Germinal center (tissue), 1 donor: Measurements from ENCODE around the gene KLHL29.

Experiments used
- DNase-seq: peaks from one replicate; pipeline ENCODE4 v3.0.0; 2012; ENCODE audit warnings: mixed read lengths, low spot score

The KLHL29 gene

DNA sequence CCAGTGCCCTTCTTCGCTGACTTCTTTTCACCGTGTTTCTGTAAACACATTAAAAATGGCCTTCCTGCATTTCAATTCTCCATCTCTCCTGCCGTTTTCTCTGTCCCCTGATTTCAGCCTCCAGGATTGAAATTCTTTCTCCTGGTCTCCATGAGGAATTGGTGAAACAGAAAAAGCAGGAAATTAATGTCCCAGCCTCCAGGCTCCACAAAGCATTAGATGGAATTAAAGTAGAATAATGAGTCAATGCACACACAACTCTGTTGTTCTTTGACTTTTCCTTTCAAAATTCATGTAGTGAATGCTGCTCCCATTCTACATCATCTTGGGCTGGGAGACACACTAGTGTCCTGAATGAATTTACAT, 209.5 kb downstream of the KLHL29 start:
- DNase-seq = no peak

DNA sequence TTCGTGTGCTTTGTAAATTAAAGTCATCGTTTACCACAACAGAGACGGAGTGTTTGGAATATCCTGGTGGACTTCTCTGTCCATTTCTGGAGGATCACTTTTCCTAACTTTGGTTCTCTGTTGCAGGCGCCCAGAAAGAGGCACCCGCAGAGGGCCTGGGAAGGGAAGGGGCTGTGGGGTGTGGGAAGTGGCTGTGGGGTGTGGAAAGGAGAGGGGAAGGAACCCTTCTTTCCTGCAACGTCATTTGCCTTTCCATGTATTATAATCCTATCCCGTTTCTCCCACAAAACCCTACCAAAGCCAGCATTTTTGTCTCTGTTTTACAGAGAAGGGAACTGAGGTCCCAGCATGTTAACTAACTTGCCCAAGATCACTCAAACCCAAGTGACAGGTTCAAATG, 210.0 kb downstream of the KLHL29 start:
- DNase-seq = no peak

DNA sequence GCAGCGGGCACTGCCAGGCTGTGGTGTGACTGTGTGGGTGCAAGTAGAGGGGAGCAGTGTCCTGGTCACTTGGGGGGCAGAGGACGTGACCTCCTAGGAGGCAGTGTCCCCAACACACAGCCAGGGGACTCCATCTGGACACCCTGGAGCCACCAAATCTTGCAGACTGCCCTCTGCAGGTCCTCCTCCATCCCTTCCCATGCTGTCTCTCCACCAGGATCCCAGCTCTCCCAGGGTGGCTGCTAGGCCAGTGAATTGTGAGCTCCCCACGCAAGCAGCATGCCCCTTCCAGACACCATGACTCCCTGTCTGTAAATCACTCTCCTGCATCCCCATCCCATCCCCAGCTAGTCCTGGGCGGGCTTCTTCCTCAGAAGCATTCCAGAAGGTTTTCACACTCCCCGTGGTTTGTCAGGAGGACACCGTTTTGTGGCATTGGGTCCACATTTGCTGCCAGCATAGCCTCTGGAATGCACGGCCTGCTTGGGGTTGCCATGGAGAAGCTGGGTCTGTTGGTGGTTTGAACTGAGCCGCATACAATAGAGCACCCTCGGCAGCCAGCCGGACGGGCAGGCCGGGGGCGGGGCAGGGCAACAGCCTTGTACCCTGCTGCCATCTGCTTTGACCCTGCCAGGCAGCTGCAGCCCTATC, 210.7 kb downstream of the KLHL29 start:
- DNase-seq = no peak

DNA sequence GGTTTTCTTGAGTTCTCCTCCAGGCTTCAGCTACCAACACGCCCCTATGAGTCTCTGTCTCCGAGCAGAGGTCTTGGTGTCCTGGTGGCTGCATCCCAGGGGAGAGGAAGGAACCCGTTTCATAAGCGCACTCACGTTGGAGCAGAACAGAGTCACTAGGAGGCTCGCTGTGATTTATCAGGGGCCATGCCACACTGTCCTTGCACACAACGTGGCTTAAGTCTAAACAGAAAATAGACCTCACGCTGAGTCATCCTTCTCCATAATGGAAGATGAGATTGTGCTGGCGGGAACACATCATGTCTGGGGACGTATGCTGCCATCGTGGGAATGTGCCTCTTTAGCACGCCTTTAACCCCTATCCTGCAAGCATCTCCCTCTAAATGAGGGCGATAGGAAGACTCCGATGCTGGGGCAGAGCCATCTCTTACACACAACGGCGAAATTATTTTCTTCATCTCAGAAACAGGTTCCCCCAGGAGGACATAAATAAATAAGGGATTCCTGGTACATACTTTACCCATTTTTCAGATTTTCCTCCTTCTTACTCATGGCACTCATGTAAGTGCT, 211.4 kb downstream of the KLHL29 start:
- DNase-seq = no peak

DNA sequence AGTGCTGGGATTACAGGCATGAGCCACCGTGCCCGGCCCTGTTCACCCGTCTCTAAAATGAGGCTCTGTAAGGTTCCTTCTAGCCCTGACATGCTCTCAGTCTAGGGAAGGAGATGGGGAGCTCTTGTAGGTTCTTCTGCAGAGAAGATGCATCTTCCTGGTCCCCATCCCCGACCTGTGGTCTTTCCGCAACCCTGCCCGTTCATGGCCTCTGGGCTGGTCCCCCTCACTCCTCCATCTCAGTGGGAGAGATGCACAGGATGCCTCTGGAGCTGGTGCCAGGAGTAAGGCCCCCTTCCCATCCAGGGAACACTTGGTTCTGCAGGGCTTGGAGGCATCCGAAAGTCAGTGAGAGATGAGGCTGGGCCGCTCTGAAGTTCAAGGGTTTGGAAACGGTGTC, 212.7 kb downstream of the KLHL29 start:
- DNase-seq = no peak

DNA sequence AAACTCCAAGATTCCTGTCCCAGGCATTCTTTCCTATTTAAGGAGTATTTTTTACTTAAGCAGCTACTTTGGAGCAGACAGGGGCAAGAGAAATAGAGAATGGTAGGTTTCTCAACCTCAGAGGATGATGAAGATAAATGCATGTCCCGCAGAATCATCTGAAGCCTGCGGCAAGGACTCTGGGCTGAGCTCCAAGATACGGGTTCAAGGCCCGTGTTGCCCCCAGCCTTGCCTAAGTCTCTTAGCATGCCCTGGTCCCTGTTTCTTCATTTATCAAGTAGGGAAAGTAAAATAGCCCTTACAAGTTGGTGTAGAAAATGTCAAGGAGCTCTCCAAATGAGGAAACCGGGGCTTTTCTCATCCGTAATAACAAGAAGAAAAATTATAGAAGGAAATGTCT, 214.0 kb downstream of the KLHL29 start:
- DNase-seq = no peak

DNA sequence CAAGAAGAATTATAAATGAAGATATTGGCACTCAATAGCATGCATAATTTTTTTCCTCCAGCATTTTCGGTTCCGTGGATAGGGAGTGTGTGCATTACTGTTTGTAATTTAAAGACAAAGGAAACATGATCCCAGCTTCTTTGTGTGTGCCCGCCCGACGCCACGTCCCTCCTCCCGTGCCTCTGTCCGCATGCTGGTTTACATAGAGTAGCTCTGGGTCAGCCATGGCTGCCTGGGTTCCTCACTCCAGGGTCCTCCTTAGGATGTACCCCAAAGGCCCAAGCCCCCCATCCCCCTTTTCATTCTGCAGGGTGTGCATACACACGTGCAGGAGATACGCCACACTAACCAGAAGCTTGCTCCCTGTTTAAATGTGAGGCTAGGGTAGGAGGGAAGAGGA, 214.7 kb downstream of the KLHL29 start:
- DNase-seq = no peak

DNA sequence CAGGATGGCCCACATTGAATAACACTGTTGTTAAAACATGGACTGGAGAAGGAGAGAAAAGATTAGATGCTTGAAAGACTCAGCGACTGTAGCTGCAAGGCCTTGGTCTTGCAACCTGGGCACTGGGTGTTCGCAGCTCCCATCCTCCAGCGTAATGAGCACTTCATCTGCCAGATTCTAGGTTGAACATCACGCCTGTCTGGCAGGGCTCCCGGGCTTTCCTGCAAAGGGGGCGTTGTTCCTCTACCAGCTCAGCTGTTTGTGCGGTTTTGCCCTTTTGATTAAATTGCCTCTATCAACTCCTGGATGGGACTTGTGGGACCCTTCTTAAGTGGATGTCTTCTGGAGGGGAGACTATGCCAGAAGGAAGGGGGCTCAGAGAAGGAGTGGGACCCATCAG, 215.4 kb downstream of the KLHL29 start:
- DNase-seq = no peak

DNA sequence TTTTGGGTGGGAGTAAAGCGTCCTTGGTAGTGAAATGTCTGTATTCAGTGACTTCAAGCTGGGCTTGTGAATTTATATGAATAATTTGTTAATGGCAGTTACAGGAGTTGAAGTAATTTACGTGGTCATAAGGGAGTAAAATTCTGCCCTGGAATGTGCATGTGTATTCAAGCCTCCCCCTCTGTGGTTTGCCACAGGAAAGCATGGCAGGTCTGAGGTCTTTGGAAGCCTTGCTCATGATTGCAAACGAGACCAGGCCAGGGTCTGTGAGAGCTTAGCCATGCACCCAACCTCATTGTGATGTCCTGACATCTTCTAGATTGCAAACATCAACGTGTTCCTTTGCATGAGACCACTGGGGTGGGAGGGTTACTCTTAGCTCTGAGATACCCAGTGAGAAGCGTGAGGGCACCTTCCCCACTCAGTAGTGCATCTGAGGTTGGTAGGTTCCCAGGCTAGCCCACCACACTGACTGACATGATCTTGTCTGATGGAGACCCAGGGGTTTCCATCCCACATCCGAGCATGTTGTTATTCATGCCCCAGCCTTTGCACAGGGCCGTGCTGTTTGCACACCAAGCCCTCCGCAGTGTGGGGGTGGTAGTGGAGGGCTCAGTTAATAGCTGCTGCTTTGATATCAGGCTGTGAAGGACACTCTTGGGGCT, 216.5 kb downstream of the KLHL29 start:
- no peak for DNase-seq

DNA sequence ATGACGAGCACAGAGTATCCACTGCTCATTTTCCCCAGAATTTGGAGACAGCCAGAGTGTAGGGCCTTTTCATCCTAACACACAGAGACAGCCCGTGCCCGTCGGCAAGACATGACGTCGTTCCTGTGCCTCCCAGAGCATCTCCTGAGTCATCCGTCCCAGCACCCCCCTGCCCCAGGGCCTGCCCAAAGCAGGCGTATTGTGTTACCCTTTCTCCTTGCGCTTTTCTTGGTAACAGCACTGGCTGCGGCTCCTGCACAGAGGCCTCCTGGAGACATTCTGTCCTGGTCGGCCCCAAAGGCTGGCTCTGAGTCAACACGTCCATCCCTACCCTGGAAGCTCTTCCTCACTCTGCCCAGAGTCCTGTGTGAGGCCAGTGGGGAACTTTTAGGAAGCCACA, 217.1 kb downstream of the KLHL29 start:
- no peak for DNase-seq

DNA sequence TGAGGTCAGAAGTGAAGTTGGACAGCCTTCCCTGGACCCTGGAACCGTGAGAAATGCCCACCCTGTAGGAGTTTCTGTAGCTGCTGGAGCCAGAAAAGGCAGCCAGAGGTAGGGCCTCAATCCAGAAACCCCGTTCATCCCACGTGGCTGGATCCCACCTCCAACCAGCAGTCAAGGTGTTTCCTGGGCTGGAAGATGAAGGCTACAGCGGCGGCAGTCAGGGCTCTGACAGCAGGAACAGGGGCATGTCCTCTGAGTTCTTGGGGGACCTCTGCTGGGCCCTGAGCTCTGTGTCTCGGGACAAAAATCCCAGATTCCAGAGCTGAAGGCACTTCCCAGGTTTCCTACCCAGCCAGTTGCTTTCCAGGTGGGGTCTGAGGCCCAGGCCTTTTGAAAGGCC, 218.2 kb downstream of the KLHL29 start:
- no peak for DNase-seq

DNA sequence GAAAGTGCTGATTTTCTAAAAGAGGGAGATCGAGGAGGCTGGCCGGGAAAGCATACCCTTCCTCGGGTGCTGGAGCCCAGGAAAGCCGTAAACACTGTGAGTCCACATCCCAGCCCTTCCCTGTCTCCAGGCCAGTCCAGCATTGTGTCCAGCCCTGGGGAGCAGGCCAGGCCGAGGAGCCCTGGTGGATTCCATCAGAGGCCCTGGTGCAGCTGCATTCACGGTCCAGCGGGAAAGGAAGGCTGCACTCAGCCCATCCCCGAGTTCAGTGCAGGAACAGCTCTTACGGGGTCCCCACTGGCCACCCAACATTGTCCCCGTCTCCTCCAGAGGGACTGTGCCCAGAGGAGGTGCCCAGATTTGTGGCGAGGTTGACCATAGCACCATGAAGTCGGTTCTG, 218.6 kb downstream of the KLHL29 start:
- no peak for DNase-seq

DNA sequence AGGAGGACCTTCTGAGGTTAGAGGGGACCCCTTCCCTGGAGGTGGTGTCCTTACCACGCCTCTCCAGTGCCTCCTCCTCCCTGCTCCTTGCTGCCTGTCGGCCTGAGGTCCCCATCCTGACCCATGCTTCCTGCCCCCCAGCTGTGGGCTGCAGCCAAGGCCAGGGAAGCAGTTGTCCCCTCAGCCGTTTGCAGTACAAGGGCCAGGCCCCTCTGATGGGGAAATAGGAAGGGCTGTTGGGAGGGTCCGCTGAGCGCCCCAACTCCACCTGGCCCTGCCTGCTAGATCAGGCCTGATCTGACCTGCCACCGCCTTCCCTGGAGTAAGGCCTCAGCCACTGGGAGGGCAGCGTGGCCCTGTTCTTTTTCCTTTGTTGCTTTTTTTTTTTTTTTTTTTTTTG, 219.8 kb downstream of the KLHL29 start:
- no peak for DNase-seq

DNA sequence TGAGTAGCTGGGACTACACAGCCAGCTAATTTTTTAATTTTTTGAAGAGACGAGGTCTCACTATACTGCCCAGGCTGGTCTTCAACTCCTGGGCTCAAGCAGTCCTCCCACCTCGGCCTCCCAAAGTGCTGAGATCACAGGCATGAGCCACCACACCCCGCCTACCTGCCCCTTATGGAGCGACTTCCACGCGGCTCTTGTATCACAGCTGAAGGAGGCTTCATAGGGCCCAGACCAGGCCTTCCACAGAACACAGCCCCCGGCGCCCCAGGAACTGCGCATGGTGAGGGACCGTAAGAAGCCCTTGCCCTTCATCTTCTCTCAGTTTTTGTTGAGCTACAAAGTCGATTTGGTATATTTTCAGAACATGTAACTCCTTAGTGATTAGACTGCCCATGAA, 220.3 kb downstream of the KLHL29 start:
- DNase-seq = no peak

DNA sequence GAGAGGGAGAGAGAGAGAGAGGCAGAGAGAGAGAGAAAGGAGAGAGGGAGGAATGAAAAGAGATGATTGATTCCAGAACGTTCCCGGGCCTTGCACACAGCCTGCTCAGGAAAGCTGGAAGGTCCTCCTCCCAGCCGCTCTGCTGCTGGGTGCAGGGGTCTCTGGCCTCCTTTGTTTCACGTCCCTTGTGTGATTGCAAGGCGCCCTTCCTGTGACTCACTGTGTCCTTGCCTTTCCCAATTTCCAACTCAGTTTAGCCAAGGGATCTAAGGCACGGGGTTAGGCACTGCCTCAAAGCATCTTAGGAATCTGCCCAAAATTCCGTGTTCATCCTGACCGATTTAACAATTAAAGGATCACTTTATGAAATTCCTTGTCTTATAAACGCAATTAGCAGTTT, 221.2 kb downstream of the KLHL29 start:
- no peak for DNase-seq

DNA sequence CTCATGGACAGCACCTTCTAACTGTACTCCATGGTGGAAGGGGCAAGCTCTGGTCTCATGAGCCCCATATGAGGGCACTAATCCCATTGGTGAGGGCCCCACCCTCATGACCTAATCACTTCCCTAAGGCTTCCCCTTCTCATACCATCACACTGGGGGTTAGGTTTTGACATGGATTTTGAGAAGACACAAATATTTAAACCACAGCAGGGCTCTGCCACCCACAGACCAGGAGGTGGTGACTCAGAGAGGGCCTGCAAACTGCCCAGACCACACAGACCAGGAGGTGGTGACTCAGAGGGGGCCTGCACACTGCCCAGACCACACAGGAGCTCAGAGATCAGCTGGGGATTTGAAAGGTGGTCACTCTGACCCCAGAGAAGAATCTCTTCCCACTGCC, 222.0 kb downstream of the KLHL29 start:
- DNase-seq = no peak

DNA sequence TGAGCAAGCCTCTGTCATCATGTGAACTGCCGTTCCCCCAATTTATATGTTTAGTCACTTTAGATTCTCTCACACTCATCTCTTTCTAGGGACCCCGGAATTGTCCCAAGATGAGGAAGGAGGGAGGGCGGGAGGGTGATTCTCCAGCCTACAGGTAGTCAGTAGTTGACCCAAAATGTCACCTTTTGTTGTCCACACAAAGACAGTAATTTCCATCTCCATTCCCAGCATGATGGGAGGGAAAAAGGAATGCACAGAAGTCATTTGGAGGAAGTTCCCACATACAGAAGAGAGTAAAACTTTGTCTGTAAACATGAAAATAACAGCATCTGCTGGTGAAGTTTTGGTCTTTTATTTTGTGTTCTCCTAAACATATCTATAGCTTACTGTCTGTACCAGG, 222.9 kb downstream of the KLHL29 start:
- DNase-seq = no peak

DNA sequence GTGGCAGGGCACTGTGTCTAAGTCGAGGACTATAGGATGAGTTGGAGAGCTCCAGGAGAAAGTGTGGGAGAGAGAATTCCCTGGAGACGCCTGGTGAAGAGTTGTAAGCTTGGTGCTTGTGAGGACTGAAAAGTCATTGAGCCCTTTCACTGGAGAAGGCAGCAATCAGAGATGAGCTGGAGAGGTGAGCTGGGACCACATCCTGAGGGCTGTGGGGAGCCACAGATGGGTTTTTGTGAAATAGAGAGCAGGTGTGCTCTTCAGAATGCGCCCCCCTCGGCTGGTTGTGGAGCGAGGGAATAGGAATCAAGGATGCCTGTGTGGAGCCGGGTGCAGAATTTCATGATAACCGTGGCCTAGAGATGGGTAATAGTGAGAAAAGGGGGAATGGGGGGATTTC, 224.3 kb downstream of the KLHL29 start:
- no peak for DNase-seq

DNA sequence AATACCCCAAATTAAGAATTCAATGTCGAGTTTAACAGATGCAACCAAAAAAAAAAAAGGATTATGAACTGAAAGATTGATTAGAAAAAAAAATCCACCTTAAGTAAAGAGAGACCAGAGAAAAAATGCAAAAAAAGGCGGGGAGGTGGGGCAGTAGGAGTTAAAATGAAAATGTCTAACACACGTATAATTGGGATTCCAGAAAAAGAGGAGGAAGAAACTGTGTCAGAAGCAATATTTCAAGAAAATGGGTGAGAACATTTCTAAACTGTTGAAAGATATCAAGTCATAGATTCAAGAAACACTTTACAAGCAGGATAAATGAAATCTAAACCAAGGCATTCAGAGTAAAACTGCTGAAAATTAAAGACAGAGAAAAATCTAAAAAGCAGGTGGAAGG, 226.9 kb downstream of the KLHL29 start:
- no peak for DNase-seq

DNA sequence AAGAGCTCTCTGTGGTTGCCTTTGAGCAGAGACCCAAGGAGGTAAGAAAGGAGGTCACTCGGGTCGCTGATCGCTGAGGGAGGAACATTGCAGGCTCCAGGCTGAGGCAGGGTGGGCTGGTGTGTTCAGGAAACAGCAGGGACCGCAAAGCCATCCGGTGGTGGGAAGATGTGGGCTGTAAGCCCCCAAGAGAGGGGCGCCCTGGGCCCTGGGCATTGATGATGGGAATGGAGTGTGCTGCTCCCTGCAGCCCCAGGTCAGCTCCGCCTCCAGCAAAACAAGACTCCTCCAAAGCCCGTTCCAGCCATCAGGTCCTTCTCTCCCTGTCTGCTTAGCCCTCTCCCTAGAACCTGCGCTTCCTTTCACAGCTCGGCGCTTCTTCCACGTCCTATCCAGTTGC, 229.7 kb downstream of the KLHL29 start:
- DNase-seq = no peak

DNA sequence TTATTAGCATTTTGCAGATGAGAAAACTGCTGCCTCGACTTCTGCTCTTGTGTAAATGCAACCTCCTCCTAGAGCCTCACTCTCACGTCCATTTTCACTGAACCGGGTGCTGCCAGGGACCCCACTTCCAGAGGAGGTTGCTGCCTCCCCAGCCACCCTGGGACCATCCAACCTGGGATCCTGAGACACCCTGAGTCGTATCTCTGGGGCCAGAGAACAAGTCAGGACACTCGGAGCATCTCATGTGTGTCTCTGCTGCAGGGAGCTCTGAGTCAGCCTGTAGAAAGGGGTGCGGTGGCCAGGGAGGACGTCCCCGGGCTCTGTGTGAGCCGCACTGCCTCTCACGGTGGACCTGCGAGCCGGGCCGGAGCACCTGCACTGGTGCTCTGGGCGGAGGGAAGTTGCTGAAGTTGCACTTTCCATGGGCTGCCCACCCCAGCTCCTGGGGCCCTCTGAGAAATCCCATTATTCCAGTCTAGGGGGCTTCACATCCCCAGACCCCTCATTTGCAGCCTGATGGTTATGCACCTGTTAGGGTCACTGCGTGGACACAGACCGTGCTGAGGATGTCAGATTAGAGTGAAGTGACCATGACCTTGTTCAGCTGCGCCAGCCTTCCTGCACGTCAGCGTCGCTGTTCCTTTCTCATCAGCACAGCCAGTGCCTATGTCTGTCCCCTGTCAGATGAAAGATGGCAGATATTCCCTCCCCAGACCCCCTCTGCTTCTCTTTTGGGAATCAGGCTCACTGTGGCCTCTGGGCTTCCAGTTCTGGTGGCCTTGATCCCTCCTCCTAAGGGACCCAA, 230.4 kb downstream of the KLHL29 start:
- DNase-seq = no peak

DNA sequence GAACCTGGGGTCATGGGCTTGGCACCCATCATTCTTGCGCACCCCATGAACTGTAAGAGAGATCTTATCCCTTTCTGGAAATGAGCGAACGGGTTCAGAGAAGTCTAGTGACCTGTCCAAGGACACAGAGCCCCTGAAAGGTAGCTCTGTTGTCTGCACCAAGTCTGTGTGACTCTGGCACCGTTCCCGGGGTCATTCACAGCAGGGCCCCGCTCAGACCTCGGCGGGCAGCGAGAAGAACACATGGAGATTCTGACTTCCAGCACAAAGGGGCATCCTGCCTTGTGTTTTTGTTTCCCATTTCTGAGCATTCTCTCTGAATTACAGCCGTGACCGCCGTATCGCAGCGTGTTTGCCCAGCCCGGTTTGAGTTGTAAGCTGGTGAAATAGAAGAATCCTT, 231.7 kb downstream of the KLHL29 start:
- no peak for DNase-seq

DNA sequence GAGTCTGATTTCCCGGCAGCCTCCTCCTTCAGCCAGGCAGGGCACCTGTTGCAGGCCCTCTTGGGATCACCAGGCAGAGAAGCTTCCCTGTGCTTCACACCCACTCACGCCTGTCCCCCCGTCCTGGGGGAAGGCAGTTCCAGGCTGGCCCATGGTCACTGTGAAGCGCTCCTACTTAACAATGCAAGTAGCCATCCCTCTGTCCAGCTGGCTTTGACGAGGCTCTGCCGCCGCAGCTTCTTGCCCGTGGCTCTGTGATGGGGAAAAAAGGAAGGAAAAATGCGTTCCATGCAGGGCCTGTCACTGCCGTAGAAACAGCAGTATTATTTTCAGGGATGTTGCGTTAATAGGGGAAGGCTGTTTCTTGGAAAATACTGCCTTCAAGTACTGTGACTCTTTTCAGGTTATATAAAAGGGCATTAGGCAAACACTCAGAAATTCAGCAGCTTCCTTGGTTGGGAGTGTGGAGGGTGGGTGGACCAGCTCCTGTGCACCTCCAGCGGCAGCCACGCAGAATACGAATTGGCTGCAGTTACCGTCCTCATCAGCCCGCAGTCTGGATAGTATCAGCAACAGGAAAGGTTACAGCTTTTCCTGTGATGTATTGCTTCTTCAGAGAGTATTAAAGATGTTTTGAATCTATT, 232.3 kb downstream of the KLHL29 start:
- no peak for DNase-seq
